GM12878 (cell line): ENCODE measurements around the gene TYRP1. TPM values are rescaled to one million over a fixed set of nuclear protein-coding genes. Genes with fewer than 3 reads are reported as not detected.

Experiments used
- ATAC-seq: fragments of 200-7000 bp; cut with Tn5 transposase; 3 replicates; pipeline ENCODE4 v1.9.1; 2020; ENCODE audit warnings: mild to moderate bottlenecking, moderate library complexity
- BruUV-seq: library from RNA; stranded (reverse); fragments of 400-500 nt; replicated peaks from 2 replicates; lab custom pipeline; 2021; lab: Mats Ljungman, UMichigan
- CTCF ChIA-PET: fragments of 300-600 bp; sonication (Branson Sonifier 250); formaldehyde crosslinking; extraction: SDS; loops from one replicate; lab custom pipeline; 2021; ENCODE audit warnings: inconsistent platforms; lab: Yijun Ruan, JAX
- POLR2A ChIA-PET: fragments of 350-600 bp; formaldehyde crosslinking; extraction: SDS; loops from one replicate; lab custom pipeline; 2021; ENCODE audit warnings: inconsistent platforms; lab: Charles Lee
- RAD21 ChIA-PET: fragments of 300-600 bp; sonication (Branson Sonifier 250); formaldehyde crosslinking; loops from one replicate; lab custom pipeline; 2023; ENCODE audit warnings: antibody characterized with exemption; ENCODE audit not compliant: unreplicated experiment; lab: Charles Lee
- SMC1A ChIA-PET: fragments of 300-600 bp; sonication (Branson Sonifier 250); formaldehyde crosslinking; loops from one replicate; lab custom pipeline; 2023; ENCODE audit not compliant: unreplicated experiment, uncharacterized antibody; lab: Charles Lee
- DNase-seq: peaks from one replicate; pipeline ENCODE4 v3.0.0-alpha.2; 2011; ENCODE audit warnings: low read depth, low spot score
- FAIRE-seq: peaks from 3 replicates; lab custom pipeline; 2011; peaks lifted over from hg19 to GRCh38; lab: Jason Lieb, UNC
- H2AFZ ChIP-seq: 2 replicates; pipeline ENCODE4 v1.6.0; 2011; ENCODE audit warnings: low read depth, low read length, control low read depth; ENCODE audit not compliant: control insufficient read depth
- H3K27ac ChIP-seq: 2 replicates; pipeline ENCODE4 v1.5.1; 2011; ENCODE audit warnings: control low read depth; ENCODE audit not compliant: control insufficient read depth, insufficient read depth
- H3K27me3 ChIP-seq, 2 experiments: replicated peaks in 1 of 2; 2 replicates each; pipeline versions ENCODE4 v1.6.0 to v1.6.1; 2011; ENCODE audit warnings: low read length in 1 of 2; ENCODE audit not compliant: control insufficient read depth in 2 of 2, insufficient read depth in 2 of 2
- H3K36me3 ChIP-seq, 2 experiments: 2 replicates each; pipeline ENCODE4 v1.5.1; 2011; ENCODE audit warnings: low read length in 1 of 2; ENCODE audit not compliant: control insufficient read depth in 2 of 2, insufficient read depth in 2 of 2
- H3K4me1 ChIP-seq: 2 replicates; pipeline ENCODE4 v1.6.1; 2011; ENCODE audit warnings: mild to moderate bottlenecking, low read length, moderate library complexity, mixed read lengths; ENCODE audit not compliant: control insufficient read depth, insufficient read depth
- H3K4me2 ChIP-seq: 2 replicates; pipeline ENCODE4 v1.6.0; 2011; ENCODE audit warnings: control low read depth; ENCODE audit not compliant: control insufficient read depth, insufficient read depth
- H3K4me3 ChIP-seq: fragments of 200-600 bp; sonication (generic); 2 replicates; pipeline ENCODE4 v1.5.1; 2016
- H3K79me2 ChIP-seq: 2 replicates; pipeline ENCODE4 v1.6.0; 2011; ENCODE audit warnings: low read length; ENCODE audit not compliant: control insufficient read depth, insufficient read depth
- H3K9ac ChIP-seq: 2 replicates; pipeline ENCODE4 v1.8.0; 2011; ENCODE audit warnings: low read length, control low read depth, mixed read lengths; ENCODE audit not compliant: control insufficient read depth, insufficient read depth
- H3K9me3 ChIP-seq: replicated peaks from 3 replicates; pipeline ENCODE4 v1.5.1; 2011; ENCODE audit warnings: mild to moderate bottlenecking, low read length; ENCODE audit not compliant: control insufficient read depth, insufficient read depth
- H4K20me1 ChIP-seq: 2 replicates; pipeline ENCODE4 v1.6.0; 2011; ENCODE audit not compliant: control insufficient read depth, insufficient read depth
- BCL3 ChIP-seq: IDR thresholded peaks from 2 replicates; pipeline ENCODE4 v1.6.1; 2011; ENCODE audit warnings: borderline replicate concordance, low read depth, mild to moderate bottlenecking, moderate library complexity, low read length; ENCODE audit not compliant: insufficient read depth, poor library complexity, severe bottlenecking
- EZH2 ChIP-seq: IDR thresholded peaks from 2 replicates; pipeline ENCODE4 v1.6.1; 2012; ENCODE audit warnings: low read depth, mild to moderate bottlenecking, control low read depth, inconsistent platforms, low read length, borderline replicate concordance; ENCODE audit not compliant: control insufficient read depth
- HDAC6 ChIP-seq: fragments of 200-600 bp; sonication (generic); IDR thresholded peaks from one replicate; pipeline ENCODE4 v1.8.0; 2017; ENCODE audit warnings: antibody characterized with exemption; ENCODE audit not compliant: unreplicated experiment
- IRF4 ChIP-seq: IDR thresholded peaks from 2 replicates; pipeline ENCODE4 v1.6.1; 2011; ENCODE audit warnings: low read depth, low read length
- JUNB ChIP-seq: IDR thresholded peaks from 2 replicates; pipeline ENCODE4 v1.6.1; 2016; ENCODE audit warnings: antibody characterized with exemption, mild to moderate bottlenecking
- PAX5 ChIP-seq: IDR thresholded peaks from 2 replicates; pipeline ENCODE4 v1.6.1; 2011; ENCODE audit warnings: low read depth, low read length, borderline replicate concordance
- PBX3 ChIP-seq: IDR thresholded peaks from 2 replicates; pipeline ENCODE4 v1.6.1; 2011; ENCODE audit warnings: mild to moderate bottlenecking, low read depth, low read length, moderate library complexity; ENCODE audit not compliant: insufficient replicate concordance
- POLR2A ChIP-seq: IDR thresholded peaks from 2 replicates; pipeline ENCODE4 v1.6.1; 2011; ENCODE audit warnings: low read depth, mild to moderate bottlenecking, low read length
- POLR2AphosphoS5 ChIP-seq: IDR thresholded peaks from 2 replicates; pipeline ENCODE4 v1.6.1; 2011; ENCODE audit warnings: mild to moderate bottlenecking, low read length, inconsistent platforms
- RAD51 ChIP-seq: fragments of 450-650 bp; IDR thresholded peaks from 2 replicates; pipeline ENCODE4 v1.6.1; 2016; ENCODE audit warnings: moderate library complexity, mild to moderate bottlenecking, inconsistent platforms
- SPI1 ChIP-seq: IDR thresholded peaks from 2 replicates; pipeline ENCODE4 v1.6.1; 2011; ENCODE audit warnings: low read depth, mild to moderate bottlenecking, low read length, moderate library complexity, borderline replicate concordance; ENCODE audit not compliant: insufficient read depth
- TAF1 ChIP-seq: IDR thresholded peaks from 2 replicates; pipeline ENCODE4 v1.6.1; 2011; ENCODE audit warnings: mild to moderate bottlenecking, low read depth, low read length, borderline replicate concordance
- WRNIP1 ChIP-seq: IDR thresholded peaks from 2 replicates; pipeline ENCODE4 v1.6.1; 2011; ENCODE audit warnings: low read depth, low read length, improper control_type of control experiment, borderline replicate concordance
- ZNF384 ChIP-seq: IDR thresholded peaks from 2 replicates; pipeline ENCODE4 v1.6.1; 2012; ENCODE audit warnings: low read depth, mild to moderate bottlenecking, low read length, improper control_type of control experiment, borderline replicate concordance
- ZNF687 ChIP-seq: fragments of 450-650 bp; IDR thresholded peaks from 2 replicates; pipeline ENCODE4 v1.6.1; 2017; ENCODE audit warnings: mild to moderate bottlenecking, moderate library complexity
- WGBS: methylation state at CpG from one replicate; pipeline ENCODE4 v1.1.6; 2016; ENCODE audit warnings: low lambda C conversion rate; ENCODE audit not compliant: insufficient replicate concordance, insufficient coverage; ENCODE audit errors: missing lambda C conversion rate; 5-methylcytosine and 5-hydroxymethylcytosine counted together
- in situ Hi-C: fragments of 300-500 bp; cut with MboI; formaldehyde crosslinking; loops from 9 replicates; pipeline ENCODE4 v1.14.3; 2018; ENCODE audit warnings: mixed read lengths
- intact Hi-C: fragments of 100-400 bp; cut with micrococcal nuclease; formaldehyde crosslinking; loops from one replicate; pipeline ENCODE4 v1.14.2; 2022; ENCODE audit not compliant: unreplicated experiment
- polyA plus RNA-seq, 11 experiments: library from polyadenylated mRNA; depleted of rRNA in 4 of 11; unstranded in 6 of 11; stranded (reverse) in 5 of 11; fragments of >200 nt; fragmentation: Nextera tagmentation in 4 of 11; fragmentation: Illumina TruSeq in 1 of 11; extraction: Ambion mirVana in 4 of 11; extraction: Trizol in 1 of 11; gene quantifications; 1 replicate in 1 of 11; 2 replicates in 10 of 11; pipeline versions ENCODE4 v1.2.1 to v1.2.3, GENCODE V29; 2011 to 2016; ENCODE audit warnings: inconsistent platforms in 2 of 11, missing spikeins in 2 of 11, low read depth in 1 of 11
- total RNA-seq, 4 experiments: library from RNA; depleted of rRNA in 3 of 4; stranded (reverse); fragments of >200 nt in 3 of 4; fragmentation: Illumina TruSeq in 1 of 4; extraction: Trizol in 1 of 4; gene quantifications; 2 replicates each; pipeline versions ENCODE4 v1.2.1 to v1.2.3, GENCODE V29; 2013 to 2021

Gene TYRP1
- total and polyA plus RNA-seq, 10 of the 15 experiments (the other 5 are each of a cell fraction or from before 2014, with no cell fraction given), result 0.01 TPM; not detected in 9

GRCh38 chr9:12698266-12698665 lies 5.1 kb downstream of the TYRP1 start:
- ATAC-seq, result no peak

More at GRCh38 chr9:12698266-12698665, 5.1 kb downstream of the TYRP1 start:
- TF ChIP-seq BCL3 (no peak), ZNF384 (no peak), RAD51 (no peak), JUNB (no peak), PBX3 (no peak), POLR2A (no peak), SPI1 (no peak), POLR2AphosphoS5 (no peak), EZH2 (no peak), PAX5 (no peak), TAF1 (no peak), WRNIP1 (no peak), IRF4 (no peak), ZNF687 (no peak), HDAC6 (no peak)
- SMC1A ChIA-PET, result no interaction called here
- Histone ChIP-seq H3K9me3 (no peaks in the 10 kb centered on the region), H2AFZ (no peak overlapping the region), H3K36me3 (no peaks in the 10 kb centered on the region), H3K9ac (no peak overlapping the region), H3K79me2 (no peaks in the 10 kb centered on the region), H3K27ac (no peak overlapping the region), H3K4me3 (no peak overlapping the region), H3K4me1 (no peaks in the 10 kb centered on the region), H3K27me3 (no peaks in the 10 kb centered on the region), H3K4me2 (no peak overlapping the region), H4K20me1 (no peaks in the 10 kb centered on the region)
- in situ Hi-C loops, result no loop called here
- FAIRE-seq (no peak), DNase-seq (no peak)
- no TSS peak for BruUV-seq
- CTCF ChIA-PET, result no interaction called here
- intact Hi-C loops, result no loop called here
- RAD21 ChIA-PET, result no interaction called here
- POLR2A ChIA-PET, result no interaction called here
- 11% methylated on average over 4 of the region's 4 CpGs for WGBS
